Kidney epithelial cell (primary cell): ENCODE measurements around the gene PIM3. TPM values are rescaled to one million over a fixed set of nuclear protein-coding genes. Genes with fewer than 3 reads are reported as not detected.

Source experiments
- DNase-seq: peaks from one replicate; pipeline ENCODE4 v3.0.0-alpha.2; 2010; ENCODE audit warnings: low read depth
- H3K27me3 ChIP-seq: 2 replicates; pipeline ENCODE4 v1.6.0; 2011; ENCODE audit warnings: low read length; ENCODE audit not compliant: control insufficient read depth, insufficient read depth
- H3K36me3 ChIP-seq: 2 replicates; pipeline ENCODE4 v1.5.1; 2011; ENCODE audit warnings: low read length; ENCODE audit not compliant: control insufficient read depth, insufficient read depth
- H3K4me3 ChIP-seq: 2 replicates; pipeline ENCODE4 v1.5.1; 2011; ENCODE audit warnings: low read depth, mild to moderate bottlenecking, control low read depth, low read length
- total RNA-seq: library from RNA; depleted of rRNA; stranded (reverse); fragments of >200 nt; gene quantifications from 2 replicates; pipeline ENCODE4 v1.2.3, GENCODE V29; 2015
- TF ChIP-seq, protein P1 (sequence below): IDR thresholded peaks from 2 replicates; pipeline ENCODE4 v1.5.1; 2011; ENCODE audit warnings: mild to moderate bottlenecking, moderate library complexity, low read length, control low read depth, inconsistent platforms; ENCODE audit not compliant: insufficient read depth, poor library complexity, severe bottlenecking

Gene PIM3
- total RNA-seq, 1 donor from 2014 or later = 66.9 TPM

DNA sequence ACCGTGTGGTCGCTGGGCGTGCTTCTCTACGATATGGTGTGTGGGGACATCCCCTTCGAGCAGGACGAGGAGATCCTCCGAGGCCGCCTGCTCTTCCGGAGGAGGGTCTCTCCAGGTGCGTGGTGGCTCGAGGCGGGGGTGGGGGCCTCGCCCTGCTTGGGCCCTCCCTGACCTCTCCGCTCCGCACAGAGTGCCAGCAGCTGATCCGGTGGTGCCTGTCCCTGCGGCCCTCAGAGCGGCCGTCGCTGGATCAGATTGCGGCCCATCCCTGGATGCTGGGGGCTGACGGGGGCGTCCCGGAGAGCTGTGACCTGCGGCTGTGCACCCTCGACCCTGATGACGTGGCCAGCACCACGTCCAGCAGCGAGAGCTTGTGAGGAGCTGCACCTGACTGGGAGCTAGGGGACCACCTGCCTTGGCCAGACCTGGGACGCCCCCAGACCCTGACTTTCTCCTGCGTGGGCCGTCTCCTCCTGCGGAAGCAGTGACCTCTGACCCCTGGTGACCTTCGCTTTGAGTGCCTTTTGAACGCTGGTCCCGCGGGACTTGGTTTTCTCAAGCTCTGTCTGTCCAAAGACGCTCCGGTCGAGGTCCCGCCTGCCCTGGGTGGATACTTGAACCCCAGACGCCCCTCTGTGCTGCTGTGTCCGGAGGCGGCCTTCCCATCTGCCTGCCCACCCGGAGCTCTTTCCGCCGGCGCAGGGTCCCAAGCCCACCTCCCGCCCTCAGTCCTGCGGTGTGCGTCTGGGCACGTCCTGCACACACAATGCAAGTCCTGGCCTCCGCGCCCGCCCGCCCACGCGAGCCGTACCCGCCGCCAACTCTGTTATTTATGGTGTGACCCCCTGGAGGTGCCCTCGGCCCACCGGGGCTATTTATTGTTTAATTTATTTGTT, 2.4 kb downstream of the PIM3 start:
- Histone ChIP-seq H3K27me3 (no peaks in the 10 kb centered on the region), H3K36me3 (peaks cover 6% of the 10 kb centered on the region), H3K4me3 (peak overlapping the region; percentile 80)
- TF ChIP-seq, protein P1, sequence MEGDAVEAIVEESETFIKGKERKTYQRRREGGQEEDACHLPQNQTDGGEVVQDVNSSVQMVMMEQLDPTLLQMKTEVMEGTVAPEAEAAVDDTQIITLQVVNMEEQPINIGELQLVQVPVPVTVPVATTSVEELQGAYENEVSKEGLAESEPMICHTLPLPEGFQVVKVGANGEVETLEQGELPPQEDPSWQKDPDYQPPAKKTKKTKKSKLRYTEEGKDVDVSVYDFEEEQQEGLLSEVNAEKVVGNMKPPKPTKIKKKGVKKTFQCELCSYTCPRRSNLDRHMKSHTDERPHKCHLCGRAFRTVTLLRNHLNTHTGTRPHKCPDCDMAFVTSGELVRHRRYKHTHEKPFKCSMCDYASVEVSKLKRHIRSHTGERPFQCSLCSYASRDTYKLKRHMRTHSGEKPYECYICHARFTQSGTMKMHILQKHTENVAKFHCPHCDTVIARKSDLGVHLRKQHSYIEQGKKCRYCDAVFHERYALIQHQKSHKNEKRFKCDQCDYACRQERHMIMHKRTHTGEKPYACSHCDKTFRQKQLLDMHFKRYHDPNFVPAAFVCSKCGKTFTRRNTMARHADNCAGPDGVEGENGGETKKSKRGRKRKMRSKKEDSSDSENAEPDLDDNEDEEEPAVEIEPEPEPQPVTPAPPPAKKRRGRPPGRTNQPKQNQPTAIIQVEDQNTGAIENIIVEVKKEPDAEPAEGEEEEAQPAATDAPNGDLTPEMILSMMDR = no peak
- no peak for DNase-seq

DNA sequence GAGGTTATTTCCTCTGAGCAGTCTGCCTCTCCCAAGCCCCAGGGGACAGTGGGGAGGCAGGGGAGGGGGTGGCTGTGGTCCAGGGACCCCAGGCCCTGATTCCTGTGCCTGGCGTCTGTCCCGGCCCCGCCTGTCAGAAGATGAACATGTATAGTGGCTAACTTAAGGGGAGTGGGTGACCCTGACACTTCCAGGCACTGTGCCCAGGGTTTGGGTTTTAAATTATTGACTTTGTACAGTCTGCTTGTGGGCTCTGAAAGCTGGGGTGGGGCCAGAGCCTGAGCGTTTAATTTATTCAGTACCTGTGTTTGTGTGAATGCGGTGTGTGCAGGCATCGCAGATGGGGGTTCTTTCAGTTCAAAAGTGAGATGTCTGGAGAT, 3.1 kb downstream of the PIM3 start:
- TF ChIP-seq, protein P1 = no peak
- Histone ChIP-seq H3K36me3 (peaks cover 6% of the 10 kb centered on the region), H3K4me3 (no peak overlapping the region), H3K27me3 (no peaks in the 10 kb centered on the region)
- DNase-seq = no peak

DNA sequence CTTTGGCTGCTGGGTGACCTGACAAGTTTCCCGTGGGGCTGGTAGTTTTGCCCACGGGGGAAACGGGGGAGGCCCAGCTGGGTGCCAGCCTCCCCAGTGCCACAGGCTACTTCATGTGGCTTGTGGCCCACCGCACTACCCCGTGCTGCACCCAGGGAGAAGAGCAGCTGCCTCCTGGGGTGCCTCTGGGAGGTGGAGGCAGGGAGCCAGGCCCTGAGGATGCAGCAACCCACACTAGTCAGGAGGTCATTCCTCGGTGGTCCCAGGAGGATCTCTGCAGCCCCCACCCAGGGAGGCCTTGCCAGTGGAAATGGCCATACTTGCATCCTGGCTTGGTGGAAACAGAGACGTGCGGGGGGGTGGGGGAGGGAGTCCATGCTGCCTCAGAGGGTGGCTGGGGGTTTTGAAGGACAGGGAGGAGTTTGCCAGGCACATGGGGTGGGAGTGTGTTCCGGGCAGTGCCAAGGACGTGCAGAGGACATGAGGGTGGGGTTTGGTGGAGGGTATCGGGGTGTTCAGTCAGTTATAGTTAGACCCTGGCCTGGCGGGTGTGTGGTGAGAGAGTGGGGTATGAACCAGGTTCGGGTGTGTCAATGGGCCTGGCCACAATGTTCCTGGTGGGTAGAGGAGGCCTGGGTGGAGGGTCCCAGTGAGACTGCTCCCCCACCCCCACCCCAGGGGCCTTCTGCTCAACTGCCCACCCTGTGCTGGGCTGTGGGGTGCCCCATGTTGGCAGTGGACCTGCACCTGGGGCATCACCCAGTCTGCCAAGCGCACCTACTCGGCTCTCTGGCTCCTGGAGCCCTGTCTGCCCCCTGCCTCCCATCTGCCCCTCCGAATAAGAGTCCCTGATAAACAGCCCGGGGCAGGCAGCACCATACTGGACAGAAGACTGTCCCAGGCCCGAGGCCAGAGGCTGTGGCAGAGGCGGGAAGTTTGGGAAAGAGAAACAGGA, 3.8 kb downstream of the PIM3 start:
- Histone ChIP-seq H3K36me3 (peaks cover 6% of the 10 kb centered on the region), H3K27me3 (no peaks in the 10 kb centered on the region), H3K4me3 (no peak overlapping the region)
- no peak for DNase-seq
- TF ChIP-seq, protein P1 = no peak

DNA sequence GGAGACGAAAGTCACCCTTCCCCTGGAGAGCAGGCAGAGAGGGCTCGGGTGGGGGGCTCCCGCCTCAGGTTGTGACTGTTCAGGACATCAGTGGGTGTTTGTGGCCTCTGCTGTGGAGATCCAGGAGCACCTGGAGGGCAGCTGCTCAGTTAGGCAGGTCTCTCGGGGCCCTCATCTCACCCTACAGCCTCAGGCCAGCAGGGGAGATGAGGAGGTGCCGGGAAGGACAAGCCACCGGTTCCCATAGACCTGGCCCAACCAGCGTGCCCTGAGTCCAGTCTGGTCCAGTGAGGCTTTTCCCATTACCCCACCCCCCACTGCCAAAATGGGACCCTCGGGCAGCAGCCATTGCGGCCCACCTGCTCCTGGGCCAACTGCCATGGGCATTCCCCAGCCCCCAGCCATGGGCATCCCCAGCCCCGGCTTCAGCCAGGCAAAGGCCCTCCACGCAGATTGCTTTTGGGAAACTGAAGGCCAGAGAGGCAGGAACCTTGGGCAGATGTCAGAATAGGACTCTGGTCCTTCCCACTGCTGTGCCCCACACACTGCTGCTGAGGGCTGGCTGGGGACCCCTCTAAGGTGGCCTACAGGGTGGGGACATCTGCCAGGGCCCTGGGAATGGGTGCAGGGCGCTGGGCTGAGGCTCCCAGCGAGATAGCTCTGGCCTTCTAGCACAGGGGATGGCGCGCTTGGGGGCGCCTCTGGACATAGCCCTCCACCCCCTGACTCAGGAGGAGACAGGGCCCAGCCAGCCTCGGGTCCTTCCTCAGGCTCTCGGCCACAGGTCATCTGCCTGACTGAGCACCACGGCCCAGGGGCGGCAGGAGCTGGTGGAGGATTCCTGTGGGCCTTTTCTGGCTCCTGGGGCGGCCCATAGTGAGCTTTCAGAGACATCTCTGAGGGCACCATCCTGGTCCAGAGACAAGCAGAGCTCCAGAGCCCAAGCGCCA, 4.8 kb downstream of the PIM3 start:
- Histone ChIP-seq H3K36me3 (peaks cover 6% of the 10 kb centered on the region), H3K27me3 (no peaks in the 10 kb centered on the region), H3K4me3 (no peak overlapping the region)
- TF ChIP-seq, protein P1 = no peak
- no peak for DNase-seq

DNA sequence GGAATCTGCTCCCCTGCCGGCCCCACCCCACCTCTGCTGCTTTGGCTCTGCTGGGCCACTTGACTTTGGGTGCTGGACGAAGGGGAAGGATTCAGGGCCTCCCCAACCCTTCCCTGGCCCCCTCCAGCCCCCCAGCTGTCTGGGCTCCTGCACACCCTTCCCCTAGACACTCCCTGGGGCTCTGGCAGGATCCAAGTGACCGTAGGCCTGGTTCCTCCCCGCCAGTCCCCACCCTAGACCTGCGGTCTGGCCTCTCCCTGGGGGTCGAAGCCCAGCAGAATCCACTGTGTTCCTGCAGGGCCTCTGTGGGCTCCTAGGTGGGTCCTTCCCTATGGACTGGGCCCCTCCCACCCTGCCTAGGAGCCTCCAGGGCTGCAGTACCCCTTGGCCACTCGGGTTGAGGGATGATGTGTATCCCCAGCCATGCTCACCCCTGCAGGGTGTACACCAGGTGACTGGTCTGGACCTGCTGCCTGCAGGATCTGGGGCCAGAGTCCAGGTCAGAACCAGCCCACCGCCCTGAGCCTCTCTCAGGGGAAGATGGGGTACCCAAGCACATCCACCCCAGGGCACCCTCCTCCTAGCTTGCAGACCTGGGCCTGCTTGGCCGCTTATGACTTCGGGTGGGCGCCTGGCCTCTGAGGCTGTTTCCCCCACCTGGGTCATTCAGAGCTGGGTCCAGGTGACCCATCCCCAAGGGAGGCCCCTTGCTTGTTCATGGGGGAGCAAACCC, 5.6 kb downstream of the PIM3 start:
- TF ChIP-seq, protein P1 = no peak
- Histone ChIP-seq H3K4me3 (no peak overlapping the region), H3K36me3 (peaks cover 6% of the 10 kb centered on the region), H3K27me3 (peaks cover 1% of the 10 kb centered on the region)
- no peak for DNase-seq
